Ovary (tissue), 9 donors: ENCODE measurements around the gene SPOCK1. TPM values are rescaled to one million over a fixed set of nuclear protein-coding genes. Genes with fewer than 3 reads are reported as not detected.

Experiments used
- DNase-seq, 5 donors: peaks; one replicate each; pipeline ENCODE4 v3.0.0-alpha.2; 2019 to 2020
- H3K27ac ChIP-seq, 2 donors: fragments of 200-600 bp; one replicate each; pipeline versions ENCODE4 v1.5.1 to v1.8.0; 2019 to 2022
- H3K27me3 ChIP-seq: fragments of 200-600 bp; one replicate; pipeline ENCODE4 v1.8.0; 2022
- H3K36me3 ChIP-seq: fragments of 200-600 bp; sonication (generic); one replicate; pipeline ENCODE4 v1.5.1; 2019
- H3K4me1 ChIP-seq: one replicate; pipeline ENCODE4 v1.8.1; 2013; ENCODE audit warnings: mild to moderate bottlenecking, moderate library complexity; ENCODE audit not compliant: insufficient read depth
- H3K4me3 ChIP-seq: fragments of 200-600 bp; sonication (generic); one replicate; pipeline ENCODE4 v1.5.1; 2017
- H3K9me3 ChIP-seq, 2 donors: fragments of 200-600 bp in 1 of 2; sonication (generic) in 1 of 2; one replicate each; pipeline versions ENCODE4 v1.5.1 to v1.8.1; 2013 to 2019; ENCODE audit warnings: mild to moderate bottlenecking in 1 of 2, moderate library complexity in 1 of 2
- EP300 ChIP-seq: sonication (generic); formaldehyde crosslinking; IDR thresholded peaks from one replicate; pipeline ENCODE4 v1.6.1; 2017; ENCODE audit warnings: antibody characterized with exemption
- POLR2A ChIP-seq: fragments of 450-650 bp; IDR thresholded peaks from one replicate; pipeline ENCODE4 v1.6.1; 2017; ENCODE audit warnings: antibody characterized with exemption, mild to moderate bottlenecking, moderate library complexity
- WGBS, 3 donors: extraction: QIAGEN DNeasy Blood & Tissue Kit in 1 of 3; methylation state at CpG; one replicate each; pipeline versions ENCODE4 v1.1.5 to v1.1.7; 2013 to 2017; 5-methylcytosine and 5-hydroxymethylcytosine counted together
- intact Hi-C, 4 donors: fragments of 100-400 bp; cut with DNase I; formaldehyde crosslinking; loops; one replicate each; pipeline versions ENCODE4 v1.11.0 to v1.15.1; 2022 to 2023
- polyA plus RNA-seq, 2 donors: library from polyadenylated mRNA; stranded (reverse); fragments of 200-250 nt in 1 of 2; fragments of 350-450 nt in 1 of 2; fragmentation: Illumina TruSeq in 1 of 2; extraction: RNeasy Lipid Tissue Mini Kit (QIAGEN cat#74804) in 1 of 2; gene quantifications; one replicate each; pipeline ENCODE4 v1.2.3, GENCODE V29; 2013 to 2014
- total RNA-seq, 7 donors: library from RNA; depleted of rRNA in 2 of 7; stranded (reverse); fragments of >200 nt in 2 of 7; fragmentation: NEBNext Ultra II Directional in 3 of 7; extraction: Animal tissue kit (Norgen Biotek cat#: 25700) in 3 of 7; gene quantifications; one replicate each; pipeline versions ENCODE4 v1.1.0 to v1.2.4, GENCODE V29; 2016 to 2023
- TF ChIP-seq, protein P1 (sequence below), 3 donors: fragments of 450-650 bp in 2 of 3; fragments of 200-600 bp in 1 of 3; IDR thresholded peaks; one replicate each; pipeline versions ENCODE4 v1.5.1 to v1.8.0; 2016 to 2022; ENCODE audit warnings: antibody characterized with exemption in 3 of 3, mild to moderate bottlenecking in 1 of 3
- donor health status: DM: no; HTN: no; CAD: no; lungs with moderate emphysema.
- donor health status: DM: no; HTN: no; CAD: no.
- donor health status: Bipolar disorder and iron deficiency.
- donor health status: DM: yes; HTN: yes; CAD: no.
- donor health status: DM: no; HTN: no; CAD: no.
- donor health status: DM: yes; HTN: yes; CAD: no.

Gene SPOCK1
- total and polyA plus RNA-seq, 9 donors = 1.3 to 42.6 (median 10.8) TPM

DNA sequence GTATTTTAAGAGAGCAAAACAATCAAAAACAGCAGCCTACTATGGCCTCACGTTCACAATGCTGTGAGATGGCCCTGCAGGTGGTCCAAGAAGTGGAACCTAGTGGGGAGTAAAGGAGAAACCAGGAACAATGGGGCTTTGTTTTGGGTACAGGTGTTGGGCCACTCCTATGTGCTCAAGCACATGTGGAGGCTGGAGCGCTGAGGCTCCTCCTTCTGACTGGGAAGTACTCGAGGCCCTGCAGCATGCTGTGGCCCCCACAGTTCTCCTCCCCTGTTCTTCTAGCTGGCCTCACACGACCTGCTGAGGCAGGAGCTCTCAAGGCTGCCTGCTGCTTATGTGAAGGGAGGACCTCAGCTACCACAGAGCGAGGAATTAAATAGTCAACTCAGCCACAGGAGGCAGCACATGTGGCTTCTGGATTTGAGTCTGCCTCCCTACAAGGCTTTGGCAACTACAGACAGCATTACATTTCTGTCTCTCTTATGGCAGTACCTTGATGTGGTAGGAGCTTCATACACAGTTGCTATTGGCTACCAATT is 482.3 kb downstream of the SPOCK1 start:
- Histone ChIP-seq H3K9me3 (no peaks in the 10 kb centered on the region), H3K27me3 (no peaks in the 10 kb centered on the region), H3K4me3 (no peak overlapping the region), H3K27ac (no peak overlapping the region), H3K4me1 (no peaks in the 10 kb centered on the region), H3K36me3 (no peaks in the 10 kb centered on the region)
- intact Hi-C loops = no loop called here
- WGBS, 3 donors = 45 to 56% (median 47%) methylated on average over 5 of the region's 5 CpGs
- TF ChIP-seq, protein P1, sequence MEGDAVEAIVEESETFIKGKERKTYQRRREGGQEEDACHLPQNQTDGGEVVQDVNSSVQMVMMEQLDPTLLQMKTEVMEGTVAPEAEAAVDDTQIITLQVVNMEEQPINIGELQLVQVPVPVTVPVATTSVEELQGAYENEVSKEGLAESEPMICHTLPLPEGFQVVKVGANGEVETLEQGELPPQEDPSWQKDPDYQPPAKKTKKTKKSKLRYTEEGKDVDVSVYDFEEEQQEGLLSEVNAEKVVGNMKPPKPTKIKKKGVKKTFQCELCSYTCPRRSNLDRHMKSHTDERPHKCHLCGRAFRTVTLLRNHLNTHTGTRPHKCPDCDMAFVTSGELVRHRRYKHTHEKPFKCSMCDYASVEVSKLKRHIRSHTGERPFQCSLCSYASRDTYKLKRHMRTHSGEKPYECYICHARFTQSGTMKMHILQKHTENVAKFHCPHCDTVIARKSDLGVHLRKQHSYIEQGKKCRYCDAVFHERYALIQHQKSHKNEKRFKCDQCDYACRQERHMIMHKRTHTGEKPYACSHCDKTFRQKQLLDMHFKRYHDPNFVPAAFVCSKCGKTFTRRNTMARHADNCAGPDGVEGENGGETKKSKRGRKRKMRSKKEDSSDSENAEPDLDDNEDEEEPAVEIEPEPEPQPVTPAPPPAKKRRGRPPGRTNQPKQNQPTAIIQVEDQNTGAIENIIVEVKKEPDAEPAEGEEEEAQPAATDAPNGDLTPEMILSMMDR (IDR thresholded peaks at IDR 0.05) = no peak
- TF ChIP-seq EP300 = no peak
- TF ChIP-seq POLR2A = no peak
- DNase-seq = no peak

DNA sequence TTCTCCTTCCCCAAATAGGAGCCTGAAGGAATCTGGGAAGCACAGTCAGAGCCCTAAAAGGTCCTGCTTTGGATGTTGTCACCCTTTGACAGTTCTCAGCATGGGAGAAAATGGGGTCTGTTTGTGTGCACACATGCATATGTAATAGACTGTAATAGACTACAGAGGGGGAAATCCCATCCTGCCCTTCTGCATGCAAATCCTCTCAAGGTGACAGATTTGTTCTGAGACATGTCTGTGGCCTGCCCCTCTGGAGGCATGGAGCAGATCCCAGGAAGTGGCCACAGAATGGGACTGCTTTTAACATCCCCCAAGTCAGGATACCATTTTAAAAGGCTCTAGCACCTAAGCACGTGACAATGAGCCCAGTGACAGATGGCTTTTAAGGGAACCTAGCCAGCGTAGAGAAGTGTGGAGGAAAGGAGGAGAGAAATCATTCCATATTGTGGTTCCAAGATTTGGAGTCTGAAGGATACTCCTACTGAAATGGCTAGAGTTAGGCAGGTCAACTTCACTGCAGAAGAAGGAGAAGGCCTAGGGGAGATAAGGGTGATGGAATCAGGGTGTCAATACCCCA is 483.5 kb downstream of the SPOCK1 start:
- TF ChIP-seq, protein P1 (IDR thresholded peaks at IDR 0.05) = no peak
- no peak for TF ChIP-seq EP300
- TF ChIP-seq POLR2A = no peak

GRCh38 chr5:137014731-137015130 is 484.4 kb downstream of the SPOCK1 start:
- Histone ChIP-seq H3K36me3 (no peaks in the 10 kb centered on the region), H3K9me3 (no peaks in the 10 kb centered on the region), H3K4me1 (no peaks in the 10 kb centered on the region), H3K27ac (no peak overlapping the region), H3K27me3 (no peaks in the 10 kb centered on the region), H3K4me3 (no peak overlapping the region)
- WGBS, 3 donors = 7 to 37% (median 29%) methylated on average over 3 of the region's 3 CpGs
- intact Hi-C loops = no loop called here
- DNase-seq = no peak
- TF ChIP-seq, protein P1 (IDR thresholded peaks at IDR 0.05) = no peak
- TF ChIP-seq POLR2A = no peak
- no peak for TF ChIP-seq EP300

More for the DNA sequence above, 483.5 kb downstream of the SPOCK1 start:
- no peaks in the 10 kb centered on the region for H3K36me3 ChIP-seq
- DNase-seq = no peak
- H3K9me3 ChIP-seq = no peaks in the 10 kb centered on the region
- H3K4me1 ChIP-seq = no peaks in the 10 kb centered on the region
- no peak overlapping the region for H3K27ac ChIP-seq
- H3K4me3 ChIP-seq = no peak overlapping the region
- WGBS, 3 donors = 58 to 75% (median 69%) methylated on average over 2 of the region's 2 CpGs
- H3K27me3 ChIP-seq = no peaks in the 10 kb centered on the region
- intact Hi-C loops = no loop called here

DNA sequence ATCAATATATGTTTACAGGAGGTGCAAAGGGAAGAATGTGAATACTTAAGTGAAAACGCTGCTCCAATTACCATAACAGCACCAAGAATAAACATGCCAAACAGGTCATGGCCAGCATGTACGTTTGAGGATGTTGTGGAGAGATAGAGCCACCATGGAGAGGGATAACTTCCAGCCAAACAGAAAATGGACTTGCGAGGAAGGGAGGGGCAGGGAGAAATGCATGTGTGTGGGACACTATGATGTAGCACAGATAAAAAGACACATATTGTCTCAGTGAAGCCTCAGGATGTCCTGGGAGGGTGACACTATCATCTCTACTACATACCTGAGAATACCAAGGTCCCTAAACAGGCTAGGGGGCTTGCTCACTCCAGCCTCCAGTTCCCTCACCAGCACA is 488.9 kb downstream of the SPOCK1 start:
- intact Hi-C loops = no loop called here
- DNase-seq = no peak
- H3K9me3 ChIP-seq = no peaks in the 10 kb centered on the region
- TF ChIP-seq EP300 (no peak), POLR2A (no peak)
- TF ChIP-seq, protein P1 (IDR thresholded peaks at IDR 0.05) = no peak
- no peaks in the 10 kb centered on the region for H3K27me3 ChIP-seq
- no peaks in the 10 kb centered on the region for H3K36me3 ChIP-seq
- H3K4me1 ChIP-seq = no peaks in the 10 kb centered on the region
- H3K27ac ChIP-seq = no peak overlapping the region
- WGBS, 3 donors = 28 to 47% (median 43%) methylated on average over 3 of the region's 3 CpGs
- H3K4me3 ChIP-seq = no peak overlapping the region
